ENCODE data around the gene B4GALT3. TPM values are rescaled to one million over a fixed set of nuclear protein-coding genes. Genes with fewer than 3 reads are reported as not detected.

Gene B4GALT3
- total and polyA plus RNA-seq, 9 of the 15 experiments (the other 6 are each of a cell fraction or from before 2014, with no cell fraction given): 31.2 to 103 (median 46.1) TPM

GRCh38 chr1:161225534-161226319 lies 48.4 kb upstream of the B4GALT3 start, which contains the start of gene TOMM40L (continued):
- TF ChIP-seq NR4A1 (CRISPR knock-in tag; IDR thresholded peaks at IDR 0.05) (no peak), NR4A1 (tag; IDR thresholded peaks at IDR 0.05) (no peak), SIX5 (IDR thresholded peaks at IDR 0.05; ENCODE audit: borderline replicate concordance in 1 of 2, insufficient read depth in 1 of 2, low read depth in 1 of 2, low read length in 2 of 2) (peak; percentile 40 to 56; a peak in 3 of 4 replicates), IRF1 (CRISPR knock-in tag; IDR thresholded peaks at IDR 0.05; ENCODE audit: borderline replicate concordance) (no peak), KAT2B (IDR thresholded peaks at IDR 0.05; ENCODE audit: low read depth, low read length) (no peak), SRSF9 (IDR thresholded peaks at IDR 0.05; ENCODE audit: borderline replicate concordance, low read depth, low read length) (no peak), PRPF4 (IDR thresholded peaks at IDR 0.05; ENCODE audit: insufficient read depth, low read depth, low read length, poor library complexity, severe bottlenecking) (no peak), ZNF507 (tag; conservative IDR thresholded peaks at IDR 0.05) (no peak), TEAD1 (CRISPR knock-in tag; IDR thresholded peaks at IDR 0.05) (peak in 1 of 2 experiments; percentile 64; a peak in 1 of 4 replicates), RFX7 (CRISPR knock-in tag; IDR thresholded peaks at IDR 0.05) (no peak), HMGXB4 (CRISPR knock-in tag; IDR thresholded peaks at IDR 0.05) (no peak; the same call in 1 of the 2 replicates), GABPA (tag; conservative IDR thresholded peaks at IDR 0.05; ENCODE audit: low read depth) (no peak), GATAD2A (IDR thresholded peaks at IDR 0.05) (no peak), FOXP1 (CRISPR knock-in tag; IDR thresholded peaks at IDR 0.05) (no peak), RFX5 (IDR thresholded peaks at IDR 0.05; ENCODE audit: low read depth, low read length) (no peak), ZC3H4 (CRISPR knock-in tag; IDR thresholded peaks at IDR 0.05; ENCODE audit: borderline replicate concordance) (no peak), E2F8 (IDR thresholded peaks at IDR 0.05; ENCODE audit: low read depth, partially characterized antibody) (no peak), ZBTB43 (CRISPR knock-in tag; IDR thresholded peaks at IDR 0.05) (no peak), MEIS2 (IDR thresholded peaks at IDR 0.05; ENCODE audit: partially characterized antibody) (peak; percentile 86), SUPT5H (IDR thresholded peaks at IDR 0.05) (peak; percentile 79), ZNF551 (CRISPR knock-in tag; IDR thresholded peaks at IDR 0.05) (no peak), KDM1A (IDR thresholded peaks at IDR 0.05) (no peak)

Data from K562 (cell line).